H1 (cell line): ENCODE measurements around the gene KCNJ9. TPM values are rescaled to one million over a fixed set of nuclear protein-coding genes. Genes with fewer than 3 reads are reported as not detected.

ENCODE experiments used
- CHD7 ChIP-seq: fragments of 300-600 bp; sonication (generic); IDR thresholded peaks from 2 replicates; pipeline ENCODE4 v1.7.1; 2012; ENCODE audit warnings: low read length, moderate library complexity, mild to moderate bottlenecking, inconsistent platforms; ENCODE audit not compliant: insufficient replicate concordance
- KDM4A ChIP-seq: IDR thresholded peaks from one replicate; pipeline ENCODE4 v1.7.1; 2012; ENCODE audit warnings: low read depth, mild to moderate bottlenecking, moderate library complexity, low read length, inconsistent platforms; ENCODE audit not compliant: severe bottlenecking
- MAFK ChIP-seq: IDR thresholded peaks from 2 replicates; pipeline ENCODE4 v1.6.1; 2012; ENCODE audit warnings: low read depth, mild to moderate bottlenecking, improper control_type of control experiment, low read length
- polyA plus RNA-seq, 7 experiments: library from polyadenylated mRNA; depleted of rRNA in 3 of 7; stranded (reverse) in 5 of 7; unstranded in 2 of 7; fragments of >200 nt in 5 of 7; fragments of 200-250 nt in 2 of 7; gene quantifications; 1 replicate in 5 of 7; 2 replicates in 1 of 7; 4 replicates in 1 of 7; pipeline versions ENCODE4 v1.2.1 to v1.2.3, GENCODE V29; 2011 to 2013; ENCODE audit warnings: missing spikeins in 2 of 7, mixed read lengths in 2 of 7
- total RNA-seq: library from RNA; stranded (reverse); fragmentation: NEBNext Ultra II Directional; extraction: Animal tissue kit (Norgen Biotek cat#: 25700); gene quantifications from 2 replicates; pipeline ENCODE4 v1.2.1, GENCODE V29; 2021
- TF ChIP-seq, protein P1 (sequence below), 3 experiments: IDR thresholded peaks; 1 replicate in 2 of 3; 2 replicates in 1 of 3; pipeline versions ENCODE4 v1.5.1 to v1.6.1; 2011; ENCODE audit warnings: low read length in 3 of 3, mild to moderate bottlenecking in 3 of 3, inconsistent platforms in 2 of 3, low read depth in 1 of 3, moderate library complexity in 1 of 3; ENCODE audit not compliant: insufficient read depth in 1 of 3; ENCODE audit errors: control extremely low read depth in 1 of 3

Gene KCNJ9
- total and polyA plus RNA-seq, 2 of the 8 experiments (the other 6 are each of a cell fraction or from before 2014, with no cell fraction given) = 0.02 to 0.13 TPM

DNA sequence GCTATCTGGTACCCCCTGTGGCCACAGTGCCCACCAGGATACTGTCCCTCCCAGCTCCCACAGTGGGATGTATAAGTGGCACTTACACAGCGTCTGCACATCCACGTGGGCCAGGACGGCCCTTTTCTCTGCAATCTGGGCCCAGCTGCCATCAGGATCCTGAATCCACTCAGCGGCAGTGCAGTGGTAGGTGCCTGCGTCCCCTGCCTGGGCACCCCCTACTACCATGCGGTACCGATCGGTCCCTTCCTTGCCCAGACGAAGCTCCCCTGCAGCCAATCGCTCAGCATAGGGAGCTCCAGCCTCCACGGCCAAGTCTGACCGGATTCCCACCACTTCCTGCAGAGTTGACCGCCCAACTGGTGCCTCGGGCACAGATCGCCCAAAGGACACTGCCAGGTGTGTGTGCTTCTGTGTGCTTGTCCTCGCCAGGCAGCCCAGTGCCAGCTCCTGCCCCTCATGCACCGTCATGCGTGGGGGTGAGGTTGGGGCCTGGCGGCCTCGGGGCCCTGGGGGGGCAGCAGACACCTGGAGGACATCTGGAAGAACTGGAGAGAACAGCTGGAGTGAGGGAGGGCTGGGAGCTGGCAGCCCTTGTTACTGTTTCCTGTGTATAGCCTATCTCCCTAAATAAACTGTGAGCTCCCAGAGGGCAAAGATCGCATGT is 12.4 kb downstream of the KCNJ9 start (continued):
- TF ChIP-seq CHD7 (no peak), MAFK (no peak), KDM4A (no peak)
- TF ChIP-seq, protein P1, sequence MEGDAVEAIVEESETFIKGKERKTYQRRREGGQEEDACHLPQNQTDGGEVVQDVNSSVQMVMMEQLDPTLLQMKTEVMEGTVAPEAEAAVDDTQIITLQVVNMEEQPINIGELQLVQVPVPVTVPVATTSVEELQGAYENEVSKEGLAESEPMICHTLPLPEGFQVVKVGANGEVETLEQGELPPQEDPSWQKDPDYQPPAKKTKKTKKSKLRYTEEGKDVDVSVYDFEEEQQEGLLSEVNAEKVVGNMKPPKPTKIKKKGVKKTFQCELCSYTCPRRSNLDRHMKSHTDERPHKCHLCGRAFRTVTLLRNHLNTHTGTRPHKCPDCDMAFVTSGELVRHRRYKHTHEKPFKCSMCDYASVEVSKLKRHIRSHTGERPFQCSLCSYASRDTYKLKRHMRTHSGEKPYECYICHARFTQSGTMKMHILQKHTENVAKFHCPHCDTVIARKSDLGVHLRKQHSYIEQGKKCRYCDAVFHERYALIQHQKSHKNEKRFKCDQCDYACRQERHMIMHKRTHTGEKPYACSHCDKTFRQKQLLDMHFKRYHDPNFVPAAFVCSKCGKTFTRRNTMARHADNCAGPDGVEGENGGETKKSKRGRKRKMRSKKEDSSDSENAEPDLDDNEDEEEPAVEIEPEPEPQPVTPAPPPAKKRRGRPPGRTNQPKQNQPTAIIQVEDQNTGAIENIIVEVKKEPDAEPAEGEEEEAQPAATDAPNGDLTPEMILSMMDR (IDR thresholded peaks at IDR 0.05; ENCODE audit: control extremely low read depth in 1 of 3, insufficient read depth in 1 of 3, low read depth in 1 of 3, low read length in 3 of 3) = no peak
